ENCODE results near the gene ABCC4. TPM values are rescaled to one million over a fixed set of nuclear protein-coding genes. Genes with fewer than 3 reads are reported as not detected.

The ABCC4 gene
- total RNA-seq, 1 donor from 2014 or later = 12.6 TPM

DNA sequence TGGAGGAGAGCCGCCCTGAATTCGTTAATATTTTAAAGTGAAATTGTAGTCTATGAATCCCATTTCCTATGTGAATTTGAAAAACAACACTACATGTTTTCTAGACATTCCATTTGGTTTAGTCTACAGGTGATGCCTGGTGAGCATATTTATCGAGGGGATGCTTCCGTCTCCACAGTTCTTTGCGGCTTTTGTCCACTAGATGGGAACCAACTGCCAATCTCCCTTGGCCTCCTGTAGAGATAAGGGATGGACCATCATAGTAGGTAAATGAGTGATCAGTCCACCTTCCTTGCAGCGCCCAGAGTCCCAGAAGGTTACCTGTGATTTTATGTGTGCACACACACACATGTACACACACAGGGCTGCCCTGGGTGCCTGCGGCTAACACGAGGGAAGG is 299.1 kb downstream of the ABCC4 start:
- DNase-seq (ENCODE audit: low read depth) = no peak

DNA sequence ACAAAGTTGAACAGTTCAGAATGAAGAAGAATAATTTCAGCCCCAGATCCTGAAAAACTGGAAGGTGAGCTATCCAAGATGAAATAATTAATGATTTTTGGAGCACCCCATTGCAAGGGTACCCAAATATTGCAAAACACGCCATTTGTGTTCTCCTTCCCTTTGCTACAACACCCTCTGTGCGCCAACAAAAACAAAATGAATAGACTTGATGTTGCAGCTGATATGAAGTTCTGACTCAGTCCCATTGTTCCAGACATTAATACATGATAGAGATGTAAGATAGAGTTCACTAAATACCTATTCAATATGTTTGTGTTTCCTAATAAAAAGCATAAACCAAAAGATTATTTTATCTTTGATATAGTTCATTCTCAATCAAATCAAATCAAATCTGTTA is 301.4 kb downstream of the ABCC4 start:
- DNase-seq (ENCODE audit: low read depth) = no peak

DNA sequence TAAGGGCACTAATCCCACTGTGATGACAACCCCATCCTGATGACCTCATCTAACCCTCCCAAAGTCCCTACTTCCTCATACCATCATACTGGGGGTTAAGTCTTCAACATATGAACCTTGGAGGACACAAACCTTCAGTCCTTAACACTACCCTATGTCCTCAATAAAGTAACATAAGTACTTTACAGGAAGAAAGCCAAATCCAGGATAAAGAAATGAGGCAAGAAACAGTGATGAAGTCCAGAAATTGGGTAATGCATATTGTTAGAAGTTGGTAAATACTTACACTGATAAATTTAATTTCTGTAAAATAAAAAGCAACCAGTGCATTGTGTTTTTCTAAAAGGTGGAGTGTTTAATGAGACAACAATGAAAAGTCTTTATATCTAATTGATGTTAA is 304.1 kb downstream of the ABCC4 start:
- DNase-seq (ENCODE audit: low read depth) = no peak

DNA sequence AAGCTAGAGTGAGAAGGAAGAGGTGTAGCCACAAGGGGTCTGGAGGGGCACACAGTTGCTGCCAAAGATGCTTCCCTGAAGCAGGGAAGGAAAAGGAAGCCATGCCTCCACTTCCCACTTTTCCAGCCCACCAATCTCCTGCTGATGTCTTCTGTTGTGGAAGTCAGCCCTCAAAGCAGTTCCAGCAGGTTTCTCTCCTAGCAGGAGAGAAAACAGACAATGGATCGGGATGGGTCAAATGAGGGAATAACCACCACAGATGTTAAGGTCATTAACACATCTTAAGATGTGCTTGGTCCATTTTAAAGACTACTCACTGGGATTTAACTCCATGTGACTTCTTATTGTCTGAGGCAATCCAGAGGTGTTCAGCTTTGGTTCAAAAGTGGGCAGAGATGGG is 304.8 kb downstream of the ABCC4 start:
- no peak for DNase-seq (ENCODE audit: low read depth)

DNA sequence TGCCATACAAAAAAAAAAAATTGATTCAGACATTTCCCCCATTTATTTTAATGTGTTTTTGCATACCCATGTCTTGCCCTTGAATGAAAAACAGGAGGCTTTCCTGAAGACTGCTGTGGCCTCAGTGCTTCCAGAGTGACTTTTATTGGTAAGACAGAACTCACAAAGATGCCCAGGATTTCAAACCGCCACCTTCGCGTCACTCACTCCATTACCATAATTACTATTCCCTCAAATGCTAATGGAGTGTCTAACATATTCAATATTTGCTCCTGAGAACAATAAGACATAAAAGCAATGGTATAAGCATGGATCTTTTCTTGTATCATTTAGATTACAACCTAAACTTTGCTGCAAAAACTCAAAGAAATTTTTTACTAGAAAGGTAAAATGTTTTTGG is 306.7 kb downstream of the ABCC4 start:
- no peak for DNase-seq (ENCODE audit: low read depth)

DNA sequence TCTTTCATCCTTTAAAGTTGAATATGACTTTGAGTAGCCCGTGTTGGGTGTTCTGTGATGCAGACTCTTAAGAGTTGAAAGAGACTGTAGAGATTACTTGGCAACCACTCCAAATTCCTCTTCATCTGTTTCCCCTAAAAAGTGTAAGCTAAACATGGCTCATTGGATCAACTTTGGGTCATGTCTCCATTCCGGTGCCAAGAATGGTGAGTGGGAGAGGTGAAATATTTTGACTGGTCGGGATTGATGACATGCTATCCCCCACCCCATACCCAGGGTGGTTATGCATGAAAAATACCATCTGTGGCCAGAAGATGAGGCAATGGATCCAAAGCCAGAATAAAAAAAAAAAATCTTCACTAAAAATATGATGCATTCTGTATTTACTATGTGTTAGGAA is 307.6 kb downstream of the ABCC4 start:
- DNase-seq (ENCODE audit: low read depth) = no peak

DNA sequence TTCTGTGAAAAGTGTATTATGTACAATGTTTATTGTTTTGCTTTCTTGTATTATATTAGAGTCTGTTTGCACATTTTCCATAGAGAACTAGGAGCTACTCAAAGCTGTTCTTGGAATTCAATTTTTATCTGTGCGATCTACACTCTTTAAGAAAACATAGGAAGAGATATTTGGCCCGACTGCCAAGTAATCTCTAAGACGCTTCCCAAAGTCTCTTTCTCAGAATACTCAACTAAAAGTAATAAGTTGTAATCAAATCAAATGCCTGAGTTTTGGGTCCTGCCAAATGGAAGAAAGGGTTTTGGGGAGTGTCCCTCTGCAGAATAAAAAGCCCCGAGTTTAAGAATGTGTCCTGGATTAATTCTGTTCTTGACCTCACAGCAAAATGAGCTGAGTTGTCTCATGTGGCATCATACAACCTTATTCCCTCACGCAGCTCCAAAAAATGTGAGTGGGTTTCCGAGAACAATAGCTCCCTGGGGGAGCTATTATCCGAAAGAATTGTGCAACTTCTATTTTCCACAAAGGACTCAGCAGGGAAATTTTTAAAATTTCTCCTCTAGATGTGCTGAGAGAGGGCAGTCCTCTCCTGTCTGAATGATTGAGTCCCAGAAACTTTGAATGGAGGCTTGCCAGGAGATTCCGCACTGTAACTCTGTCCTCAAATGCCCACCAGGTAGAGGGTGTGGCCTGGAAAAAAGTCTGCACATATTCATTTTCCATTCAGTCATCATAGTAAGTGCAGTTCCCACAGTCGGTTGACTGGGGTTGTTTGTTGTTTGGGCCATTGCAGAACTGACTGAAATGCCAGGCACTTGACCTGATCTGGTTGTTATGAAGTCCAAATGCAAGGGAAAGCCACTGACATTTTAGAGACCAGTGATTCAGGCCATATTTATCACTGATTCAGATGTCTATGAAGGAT is 309.0 kb downstream of the ABCC4 start:
- DNase-seq (ENCODE audit: low read depth) = no peak

DNA sequence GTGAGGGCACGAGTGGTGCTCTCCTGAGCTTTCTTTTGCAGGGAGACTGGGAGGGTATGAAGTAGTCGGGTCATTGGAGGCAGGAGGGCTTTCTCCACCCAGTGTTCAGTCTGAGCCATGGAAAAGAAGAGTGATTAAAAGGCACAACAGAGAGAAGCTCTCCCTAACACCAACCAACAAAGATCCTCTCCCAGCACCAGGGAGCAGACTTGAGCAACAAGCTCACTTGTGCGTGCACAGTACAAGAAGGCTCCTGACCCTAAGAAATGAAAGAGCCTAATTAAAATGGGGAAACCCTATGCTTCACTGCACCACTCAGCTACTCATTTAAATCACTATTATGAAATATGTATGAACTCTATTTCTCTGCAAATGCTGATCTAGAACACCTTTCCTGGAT is 312.6 kb downstream of the ABCC4 start:
- DNase-seq (ENCODE audit: low read depth) = no peak

DNA sequence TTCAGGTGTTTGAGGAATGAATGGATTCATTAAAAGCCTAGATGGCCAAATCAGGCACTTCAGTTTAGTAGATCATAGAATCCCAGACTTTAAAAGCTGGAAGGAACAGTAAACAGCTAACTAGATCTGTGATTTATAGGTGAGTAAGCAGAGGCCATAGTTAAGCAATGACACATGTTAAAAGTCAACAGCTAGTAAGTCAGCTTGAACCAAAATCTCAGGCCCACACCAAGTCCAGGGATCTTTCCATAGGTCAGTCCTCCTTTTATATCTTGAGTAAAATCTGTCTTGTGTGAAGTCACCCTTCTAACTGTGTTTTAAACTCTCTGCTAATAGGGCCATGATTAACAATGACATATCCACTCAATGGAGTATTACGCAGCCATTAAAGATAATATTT is 313.4 kb downstream of the ABCC4 start:
- DNase-seq (ENCODE audit: low read depth) = no peak

DNA sequence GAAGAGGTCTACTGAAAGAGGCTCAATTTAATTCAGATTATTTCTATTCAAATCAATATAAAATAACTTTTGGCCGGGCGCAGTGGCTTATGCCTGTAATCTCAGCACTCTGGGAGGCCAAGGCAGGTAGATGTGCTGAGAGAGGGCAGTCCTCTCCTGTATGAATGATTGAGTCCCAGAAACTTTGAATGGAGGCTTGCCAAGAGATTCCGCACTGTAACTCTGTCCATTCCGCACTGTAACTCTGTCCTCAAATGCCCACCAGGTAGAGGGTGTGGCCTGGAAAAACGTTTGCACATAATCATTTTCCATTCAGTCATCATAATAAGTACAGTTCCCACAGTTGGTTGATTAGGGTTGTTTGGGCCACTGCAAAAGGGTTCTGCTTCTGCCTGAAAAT is 314.2 kb downstream of the ABCC4 start:
- no peak for DNase-seq (ENCODE audit: low read depth)

DNA sequence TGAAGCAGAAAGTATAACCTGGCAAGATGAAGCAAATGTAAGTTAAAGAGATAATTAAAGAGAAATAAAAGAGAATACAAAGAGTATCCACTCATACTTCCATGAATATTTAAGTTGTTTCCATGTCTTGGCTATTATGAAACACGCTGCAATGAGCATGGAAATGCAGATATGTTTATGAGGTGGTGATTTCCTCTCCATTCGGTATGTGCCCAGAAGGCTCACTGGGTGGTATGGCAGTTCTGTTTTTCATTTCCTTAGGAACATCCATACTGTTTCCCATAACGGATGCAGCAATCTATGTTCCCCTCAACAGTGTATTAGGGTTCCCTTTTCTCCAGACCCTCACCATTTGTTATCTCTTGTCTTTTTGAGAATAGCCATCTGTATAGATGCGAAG is 316.3 kb downstream of the ABCC4 start:
- no peak for DNase-seq (ENCODE audit: low read depth)

DNA sequence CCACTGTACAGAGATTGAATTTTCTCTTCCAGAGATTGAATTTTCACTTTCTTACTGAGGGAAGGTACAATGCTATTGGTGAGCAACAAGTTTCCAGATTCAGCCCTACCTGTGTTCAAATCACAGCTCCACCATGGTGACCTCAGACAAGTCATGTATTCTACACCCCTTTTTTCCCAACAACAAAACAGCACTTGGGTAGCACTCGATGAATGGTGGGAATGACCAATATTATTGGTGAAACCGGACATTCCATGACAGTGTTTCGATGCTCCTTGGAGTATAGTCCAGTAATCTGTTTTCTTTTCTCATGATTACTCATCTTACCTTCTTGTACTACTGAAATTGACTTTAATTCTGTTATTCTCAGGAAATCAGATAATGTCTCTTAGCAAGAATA is 322.7 kb downstream of the ABCC4 start:
- no peak for DNase-seq (ENCODE audit: low read depth)

DNA sequence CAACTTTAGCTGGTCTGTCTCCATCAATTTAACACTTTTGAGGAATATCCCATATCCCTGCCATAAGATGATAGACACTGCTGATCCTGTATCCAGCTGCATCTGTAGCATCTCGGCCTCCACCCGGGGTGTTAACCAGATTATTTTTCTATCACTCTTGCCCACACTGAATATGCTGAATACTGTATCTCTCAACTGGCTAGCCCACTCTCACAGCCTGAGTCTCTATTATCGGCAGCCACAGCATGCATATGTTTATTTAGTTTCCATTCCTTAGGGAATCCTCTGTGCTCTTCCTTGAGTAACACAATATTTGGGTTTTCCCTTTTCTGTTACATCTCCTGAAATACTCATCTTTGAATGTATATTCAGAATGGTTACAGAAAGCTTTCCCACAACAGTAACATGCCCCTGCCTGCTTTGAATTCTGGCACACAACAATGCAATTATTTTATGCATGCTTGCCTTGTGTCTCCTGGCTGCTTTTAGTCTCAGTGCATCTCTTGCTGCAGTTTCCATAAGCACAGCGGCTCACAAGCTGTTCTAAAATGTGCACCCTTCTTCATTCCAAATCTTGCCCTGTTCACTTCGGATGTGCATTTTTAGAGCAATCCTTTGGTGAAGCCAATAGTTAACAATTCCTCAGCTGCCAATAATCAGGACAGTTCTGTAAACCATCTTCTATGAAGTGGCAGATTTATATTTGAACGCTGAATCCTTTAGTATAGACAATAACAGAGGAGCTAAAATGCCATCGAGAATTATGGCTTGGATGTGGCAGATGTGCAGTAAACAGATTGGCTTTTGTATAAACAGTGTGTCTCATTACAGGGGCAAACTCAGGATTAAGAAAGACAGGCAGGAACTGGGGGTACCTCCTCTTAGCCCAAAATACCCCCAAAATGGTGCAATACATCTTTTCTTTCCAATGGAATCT is 327.0 kb downstream of the ABCC4 start:
- no peak for DNase-seq (ENCODE audit: low read depth)

DNA sequence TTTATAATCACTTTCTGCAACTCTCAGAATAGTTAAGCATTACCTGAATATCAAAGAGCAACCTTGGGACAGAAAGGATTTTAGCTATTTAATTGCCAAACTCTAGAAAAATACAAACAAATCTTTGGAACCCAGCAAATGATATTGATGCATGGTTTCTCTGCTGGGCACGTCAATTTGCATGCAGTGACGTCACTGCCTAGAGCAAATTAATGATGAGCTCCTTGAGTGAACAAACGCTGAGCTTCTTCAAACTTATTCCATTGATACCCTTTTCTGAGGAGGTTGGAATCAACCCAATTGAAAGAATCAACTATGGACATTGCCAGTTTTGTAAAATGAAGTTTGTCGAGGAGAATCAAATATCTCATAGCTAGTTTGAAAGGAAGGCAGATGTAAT is 329.0 kb downstream of the ABCC4 start:
- DNase-seq (ENCODE audit: low read depth) = no peak
